Chondrocyte (in vitro differentiated cells): ENCODE measurements around the gene ALG8. TPM values are rescaled to one million over a fixed set of nuclear protein-coding genes. Genes with fewer than 3 reads are reported as not detected.
"Not testable (repeated sequence)": the region's sequence is repeated elsewhere in the genome, so short reads cannot be mapped to it uniquely, and the experiment has no call there.

Experiments used
- DNase-seq: peaks from one replicate; pipeline ENCODE4 v3.0.0; 2021; ENCODE audit warnings: mixed read lengths, low spot score
- H3K27ac Mint-ChIP-seq: one replicate; pipeline ENCODE4 v1.8.0; 2021; ENCODE audit warnings: mild to moderate bottlenecking, moderate library complexity, mixed read lengths; ENCODE audit not compliant: unreplicated experiment
- H3K27me3 Mint-ChIP-seq: 2 replicates; pipeline ENCODE4 v1.8.0; 2021; ENCODE audit warnings: low read depth, mixed read lengths
- H3K36me3 Mint-ChIP-seq: 2 replicates; pipeline ENCODE4 v1.8.0; 2021; ENCODE audit warnings: low read depth, mixed read lengths
- H3K4me1 Mint-ChIP-seq: 2 replicates; pipeline ENCODE4 v1.8.0; 2021; ENCODE audit warnings: low read depth, mild to moderate bottlenecking, mixed read lengths
- H3K4me3 Mint-ChIP-seq: one replicate; pipeline ENCODE4 v1.8.0; 2021; ENCODE audit warnings: mild to moderate bottlenecking, moderate library complexity, mixed read lengths; ENCODE audit not compliant: unreplicated experiment
- H3K9me3 Mint-ChIP-seq: 2 replicates; pipeline ENCODE4 v1.8.0; 2021; ENCODE audit warnings: low read depth, mixed read lengths
- CTCF ChIP-seq: fragments of 200-600 bp; sonication (generic); IDR thresholded peaks from 2 replicates; pipeline ENCODE4 v1.5.0; 2021; ENCODE audit warnings: antibody characterized with exemption, mild to moderate bottlenecking, moderate library complexity
- total RNA-seq: library from RNA; stranded (reverse); gene quantifications from 3 replicates; pipeline ENCODE4 v1.2.1, GENCODE V29; 2021

The ALG8 gene
- total RNA-seq, 1 donor from 2014 or later, result 30.1 TPM

GRCh38 chr11:78061088-78061920 is 78.1 kb downstream of the ALG8 start:
- Mint-ChIP-seq H3K9me3 (no peaks in the 10 kb centered on the region), H3K36me3 (no peaks in the 10 kb centered on the region), H3K27me3 (no peaks in the 10 kb centered on the region), H3K27ac (peak overlapping the region; percentile 83), H3K4me1 (peaks cover 12% of the 10 kb centered on the region), H3K4me3 (no peak overlapping the region)
- no peak for DNase-seq
- no peak for TF ChIP-seq CTCF

GRCh38 chr11:78060533-78060932 is 78.9 kb downstream of the ALG8 start:
- no peaks in the 10 kb centered on the region for H3K9me3 Mint-ChIP-seq
- H3K27me3 Mint-ChIP-seq, result no peaks in the 10 kb centered on the region
- DNase-seq, result no peak
- H3K4me1 Mint-ChIP-seq, result peaks cover 12% of the 10 kb centered on the region
- TF ChIP-seq CTCF, result no peak
- H3K27ac Mint-ChIP-seq, result no peak overlapping the region
- no peaks in the 10 kb centered on the region for H3K36me3 Mint-ChIP-seq
- H3K4me3 Mint-ChIP-seq, result no peak overlapping the region

- H3K27me3 Mint-ChIP-seq, H3K27ac Mint-ChIP-seq, DNase-seq, H3K9me3 Mint-ChIP-seq, H3K4me3 Mint-ChIP-seq, H3K36me3 Mint-ChIP-seq: not testable (repeated sequence)
- peaks cover 12% of the 10 kb centered on the region for H3K4me1 Mint-ChIP-seq
Observed at GRCh38 chr11:78059749-78060328, 79.6 kb downstream of the ALG8 start.

GRCh38 chr11:78057462-78058055 is 81.9 kb downstream of the ALG8 start:
- Mint-ChIP-seq H3K27ac (no peak overlapping the region), H3K4me1 (peaks cover 12% of the 10 kb centered on the region), H3K36me3 (no peaks in the 10 kb centered on the region), H3K9me3 (no peaks in the 10 kb centered on the region), H3K4me3 (no peak overlapping the region), H3K27me3 (no peaks in the 10 kb centered on the region)
- no peak for TF ChIP-seq CTCF
- no peak for DNase-seq

GRCh38 chr11:78056093-78056492 is 83.3 kb downstream of the ALG8 start:
- Mint-ChIP-seq H3K27me3 (no peaks in the 10 kb centered on the region), H3K36me3 (no peaks in the 10 kb centered on the region), H3K4me1 (peaks cover 11% of the 10 kb centered on the region), H3K27ac (no peak overlapping the region), H3K9me3 (no peaks in the 10 kb centered on the region), H3K4me3 (no peak overlapping the region)
- DNase-seq, result no peak
- no peak for TF ChIP-seq CTCF
